Adrenal gland (tissue), 5 donors: ENCODE measurements around the gene ZPBP2.
"Not testable (repeated sequence)": the region's sequence is repeated elsewhere in the genome, so short reads cannot be mapped to it uniquely, and the experiment has no call there.

Experiments
- CTCF ChIP-seq, 6 experiments: fragments of 450-650 bp in 4 of 6; fragments of 200-600 bp in 2 of 6; sonication (generic) in 1 of 6; IDR thresholded peaks; 1 replicate in 5 of 6; 2 replicates in 1 of 6; pipeline versions ENCODE4 v1.5.1 to v1.8.0; 2016 to 2021; ENCODE audit warnings: antibody characterized with exemption in 6 of 6, mild to moderate bottlenecking in 2 of 6, moderate library complexity in 1 of 6
- POLR2A ChIP-seq, 2 donors: fragments of 450-650 bp; IDR thresholded peaks; one replicate each; pipeline ENCODE4 v1.6.1; 2017; ENCODE audit warnings: antibody characterized with exemption in 2 of 2, mild to moderate bottlenecking in 2 of 2, moderate library complexity in 1 of 2
- donor health status: DM: no; HTN: no; CAD: no.

GRCh38 chr17:39850186-39850585 lies 17.8 kb upstream of the ZPBP2 start:
- not testable (repeated sequence) for TF ChIP-seq CTCF, POLR2A (IDR thresholded peaks at IDR 0.05)
